ENCODE measurements around the gene ZBTB22. TPM values are rescaled to one million over a fixed set of nuclear protein-coding genes. Genes with fewer than 3 reads are reported as not detected.
A peak's percentile ranks its signal among the peaks of the same experiment; 100 is the strongest.

Gene ZBTB22
- total RNA-seq, 1 donor from 2014 or later, result 13.3 TPM

DNA sequence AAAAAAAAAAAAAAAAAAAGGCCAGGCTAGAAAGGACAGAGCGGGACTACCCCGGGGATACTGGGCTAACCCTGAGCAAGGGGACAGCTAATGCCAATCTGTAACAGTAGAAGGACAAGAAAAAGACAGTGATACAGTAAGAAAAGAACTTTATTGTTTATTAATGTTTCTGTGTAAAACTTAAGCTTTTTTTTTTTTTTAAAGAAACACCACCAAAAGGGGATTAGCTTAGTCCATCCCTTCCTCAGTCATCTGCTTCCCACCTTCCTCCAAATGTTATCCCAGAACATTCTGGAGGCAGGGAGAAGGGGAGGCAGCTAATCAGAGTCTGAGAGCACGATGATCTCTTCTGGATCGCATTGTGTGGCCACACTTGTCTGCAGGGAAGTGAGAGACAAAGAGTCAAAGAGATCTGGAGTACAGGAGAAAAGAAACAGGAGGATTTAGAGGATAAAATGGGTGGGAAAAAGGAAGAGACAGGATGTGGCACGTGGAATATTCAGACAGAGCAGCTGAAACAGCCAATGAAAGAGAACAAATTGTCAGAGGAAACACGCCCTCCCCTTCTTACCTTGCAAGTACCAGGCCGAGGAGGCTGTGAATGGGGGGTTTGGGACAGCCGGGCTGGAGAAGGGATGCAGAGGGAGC, 1.0 kb upstream of the ZBTB22 start:
- TF ChIP-seq, protein P1, sequence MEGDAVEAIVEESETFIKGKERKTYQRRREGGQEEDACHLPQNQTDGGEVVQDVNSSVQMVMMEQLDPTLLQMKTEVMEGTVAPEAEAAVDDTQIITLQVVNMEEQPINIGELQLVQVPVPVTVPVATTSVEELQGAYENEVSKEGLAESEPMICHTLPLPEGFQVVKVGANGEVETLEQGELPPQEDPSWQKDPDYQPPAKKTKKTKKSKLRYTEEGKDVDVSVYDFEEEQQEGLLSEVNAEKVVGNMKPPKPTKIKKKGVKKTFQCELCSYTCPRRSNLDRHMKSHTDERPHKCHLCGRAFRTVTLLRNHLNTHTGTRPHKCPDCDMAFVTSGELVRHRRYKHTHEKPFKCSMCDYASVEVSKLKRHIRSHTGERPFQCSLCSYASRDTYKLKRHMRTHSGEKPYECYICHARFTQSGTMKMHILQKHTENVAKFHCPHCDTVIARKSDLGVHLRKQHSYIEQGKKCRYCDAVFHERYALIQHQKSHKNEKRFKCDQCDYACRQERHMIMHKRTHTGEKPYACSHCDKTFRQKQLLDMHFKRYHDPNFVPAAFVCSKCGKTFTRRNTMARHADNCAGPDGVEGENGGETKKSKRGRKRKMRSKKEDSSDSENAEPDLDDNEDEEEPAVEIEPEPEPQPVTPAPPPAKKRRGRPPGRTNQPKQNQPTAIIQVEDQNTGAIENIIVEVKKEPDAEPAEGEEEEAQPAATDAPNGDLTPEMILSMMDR (IDR thresholded peaks at IDR 0.05; ENCODE audit: borderline replicate concordance), result no peak
- intact Hi-C loops (cut with micrococcal nuclease), result no loop called here
- no peaks in the 10 kb centered on the region for H3K9me3 ChIP-seq (replicated peaks)
- DNase-seq, result no peak
- H3K36me3 ChIP-seq, result peaks cover 32% of the 10 kb centered on the region
- peaks cover 90% of the 10 kb centered on the region for H3K4me1 ChIP-seq
- H3K27ac ChIP-seq (replicated peaks), result peak overlapping the region; percentile 92
- H3K4me3 ChIP-seq, result peak overlapping the region; percentile 74
- H3K27me3 ChIP-seq (ENCODE audit: low read depth), result no peaks in the 10 kb centered on the region

DNA sequence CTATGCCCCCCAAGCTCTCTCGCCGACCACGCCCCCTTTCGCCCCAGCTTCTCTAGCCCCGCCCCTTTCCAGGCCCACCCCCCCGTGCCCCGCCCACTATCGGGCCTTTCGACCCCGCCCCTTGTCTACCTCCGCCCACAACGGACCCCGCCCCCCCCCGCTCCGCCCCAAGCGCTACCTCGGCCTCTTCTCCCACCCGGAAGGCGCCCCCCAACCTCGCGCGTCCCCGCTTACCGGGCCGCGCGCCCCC, 200 bp downstream of the ZBTB22 start:
- Histone ChIP-seq H3K27me3 (ENCODE audit: low read depth) (no peaks in the 10 kb centered on the region), H3K9me3 (replicated peaks) (no peaks in the 10 kb centered on the region), H3K27ac (replicated peaks) (peak overlapping the region; percentile 92), H3K36me3 (peaks cover 32% of the 10 kb centered on the region), H3K4me1 (peaks cover 95% of the 10 kb centered on the region), H3K4me3 (peak overlapping the region; percentile 74)
- DNase-seq, result no peak
- intact Hi-C loops (cut with micrococcal nuclease), result no loop called here
- TF ChIP-seq, protein P1 (IDR thresholded peaks at IDR 0.05; ENCODE audit: borderline replicate concordance), result no peak

DNA sequence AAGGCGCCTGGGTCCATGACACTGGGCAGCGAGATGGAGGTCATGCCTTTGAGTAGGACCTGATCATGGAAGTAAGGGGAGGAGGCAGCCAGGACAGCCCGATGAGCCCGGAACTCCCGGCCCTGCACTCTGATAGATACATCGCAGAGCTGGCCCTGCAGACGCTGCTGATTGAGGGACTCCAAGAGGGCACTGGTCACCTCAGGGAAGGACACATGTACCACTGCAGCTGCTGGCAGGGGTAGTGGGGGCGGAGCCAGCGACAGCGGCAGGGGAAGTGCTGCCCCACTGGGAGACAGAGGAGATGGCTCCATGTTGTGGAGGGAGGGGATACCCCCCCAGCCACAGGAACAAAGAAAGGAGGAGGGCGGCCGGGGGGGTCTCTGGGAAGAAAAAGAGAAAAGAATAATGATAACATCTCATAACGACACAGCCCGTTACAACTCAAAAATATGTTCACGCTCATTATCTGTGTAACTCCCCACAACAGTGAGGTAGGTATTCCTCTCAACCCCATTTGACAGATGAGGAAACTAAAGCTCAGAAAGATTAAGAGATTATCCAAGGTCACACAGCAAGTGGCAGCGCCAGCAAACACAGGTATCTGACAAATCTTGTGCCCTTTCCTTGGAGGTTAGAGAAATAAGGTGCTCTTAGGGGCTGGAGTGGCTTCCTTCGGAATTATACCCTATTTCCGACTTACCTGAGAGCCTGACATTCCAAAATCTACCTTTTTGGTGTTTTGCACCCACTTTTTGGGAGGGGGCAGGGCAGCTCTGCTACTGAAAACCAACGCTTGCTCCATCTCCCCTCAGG, 733 bp downstream of the ZBTB22 start:
- DNase-seq, result peak; percentile 55
- intact Hi-C loops (cut with micrococcal nuclease), result no loop called here

DNA sequence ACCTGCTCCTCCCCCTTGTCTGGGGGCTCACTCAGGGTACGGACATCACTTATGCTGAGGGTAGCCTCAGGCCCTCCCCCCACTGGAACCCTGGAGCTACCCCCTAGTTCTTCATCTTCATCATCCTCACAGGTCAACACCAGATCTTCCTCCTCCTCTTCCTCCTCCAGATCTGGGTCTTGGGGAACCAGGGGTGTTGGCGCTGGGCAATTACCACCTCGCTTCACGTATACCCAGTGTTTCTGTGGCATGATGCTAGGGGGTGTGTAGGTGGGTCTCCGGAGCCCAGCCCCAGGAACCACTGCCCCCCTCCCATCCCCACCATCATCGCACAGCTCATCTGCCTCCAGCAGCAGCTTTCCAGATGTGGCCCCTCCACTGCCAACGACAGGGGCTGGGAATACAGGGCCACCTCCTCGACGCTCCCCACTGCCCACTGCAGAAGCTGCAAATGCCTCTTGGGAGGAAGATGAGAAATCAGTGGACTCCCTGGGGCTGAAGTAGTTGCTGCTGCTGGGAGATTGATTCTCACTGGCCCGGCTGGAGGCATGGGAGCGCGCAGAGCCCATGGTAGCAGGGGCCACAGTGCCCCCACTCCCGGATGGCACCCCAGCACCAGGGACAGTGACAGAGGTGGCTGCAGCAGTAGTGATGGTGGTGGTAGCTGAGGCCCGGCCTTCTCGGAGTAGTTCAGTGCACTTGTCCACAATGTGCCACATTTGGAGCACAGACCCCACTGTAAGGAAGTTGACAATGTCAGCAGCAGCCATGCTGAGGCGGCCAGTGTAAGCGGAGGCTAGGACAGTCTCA, 1.5 kb downstream of the ZBTB22 start:
- Histone ChIP-seq H3K9me3 (replicated peaks) (no peaks in the 10 kb centered on the region), H3K27ac (replicated peaks) (peak overlapping the region; percentile 92), H3K4me1 (peaks cover 95% of the 10 kb centered on the region), H3K36me3 (peaks cover 29% of the 10 kb centered on the region), H3K4me3 (no peak overlapping the region), H3K27me3 (ENCODE audit: low read depth) (no peaks in the 10 kb centered on the region)
- TF ChIP-seq, protein P1 (IDR thresholded peaks at IDR 0.05; ENCODE audit: borderline replicate concordance), result no peak
- intact Hi-C loops (cut with micrococcal nuclease), result no loop called here
- DNase-seq, result no peak

More for the DNA sequence above, 733 bp downstream of the ZBTB22 start:
- H3K9me3 ChIP-seq (replicated peaks), result no peaks in the 10 kb centered on the region
- no peaks in the 10 kb centered on the region for H3K27me3 ChIP-seq (ENCODE audit: low read depth)
- peak overlapping the region; percentile 74 for H3K4me3 ChIP-seq
- H3K4me1 ChIP-seq, result peaks cover 95% of the 10 kb centered on the region
- peaks cover 32% of the 10 kb centered on the region for H3K36me3 ChIP-seq
- TF ChIP-seq, protein P1 (IDR thresholded peaks at IDR 0.05; ENCODE audit: borderline replicate concordance), result no peak
- peak overlapping the region; percentile 92 for H3K27ac ChIP-seq (replicated peaks)

DNA sequence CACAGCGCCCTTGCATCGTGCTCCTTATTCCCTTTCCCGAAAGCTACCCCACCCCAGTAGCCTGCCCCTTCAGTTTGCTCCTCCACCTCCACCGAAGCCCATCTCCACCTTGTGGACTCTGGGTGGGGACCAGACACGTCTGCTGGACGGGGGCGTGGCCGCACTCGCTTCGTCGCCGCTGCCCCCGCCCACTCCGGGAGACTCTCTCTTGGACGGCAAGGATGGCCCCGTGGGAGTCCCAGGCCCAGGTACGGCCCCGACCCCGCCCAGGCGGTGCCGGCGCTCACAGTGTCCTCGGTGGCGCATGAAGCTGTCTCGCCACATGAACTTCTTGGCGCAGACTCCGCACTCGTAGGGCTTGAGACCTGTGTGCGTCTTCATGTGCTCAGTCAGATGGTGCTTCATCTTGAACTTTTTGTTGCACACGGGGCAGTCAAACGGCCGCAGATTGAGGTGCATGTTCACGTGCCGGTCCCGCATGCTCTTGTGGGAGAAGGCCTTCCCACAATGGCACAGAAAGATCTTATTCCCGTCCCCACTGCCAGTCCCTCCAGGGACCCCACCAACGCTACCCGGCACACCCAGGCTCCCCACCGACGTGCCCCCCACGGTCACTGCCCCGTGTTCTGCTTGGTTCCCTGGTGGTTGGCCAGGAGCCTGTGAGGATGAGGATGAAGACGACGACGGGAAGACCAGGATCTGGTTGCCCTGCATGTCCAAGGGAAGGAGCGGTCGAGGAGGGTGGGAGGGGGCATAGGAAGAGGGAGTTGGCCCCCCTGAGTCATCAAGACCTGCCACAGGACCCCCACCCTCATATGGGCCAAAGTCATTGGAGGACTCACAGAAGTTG, 2.4 kb downstream of the ZBTB22 start:
- peak overlapping the region; percentile 88 for H3K4me3 ChIP-seq
- peaks cover 95% of the 10 kb centered on the region for H3K4me1 ChIP-seq
- H3K27me3 ChIP-seq (ENCODE audit: low read depth), result no peaks in the 10 kb centered on the region
- TF ChIP-seq, protein P1 (IDR thresholded peaks at IDR 0.05; ENCODE audit: borderline replicate concordance), result no peak
- H3K9me3 ChIP-seq (replicated peaks), result no peaks in the 10 kb centered on the region
- intact Hi-C loops (cut with micrococcal nuclease), result no loop called here
- H3K27ac ChIP-seq (replicated peaks), result peak overlapping the region; percentile 96
- peak; percentile 54 for DNase-seq
- H3K36me3 ChIP-seq, result peaks cover 26% of the 10 kb centered on the region
